NCI-H2196 (cell line): Measurements from ENCODE around the gene NDST4.
"Not testable (repeated sequence)": the region's sequence is repeated elsewhere in the genome, so short reads cannot be mapped to it uniquely, and the experiment has no call there.

Experiments used
- DNase-seq: peaks from one replicate; lab custom pipeline; 2025; ENCODE audit not compliant: unreplicated experiment; lab: John Stamatoyannopoulos, UW

NDST4 gene

DNA sequence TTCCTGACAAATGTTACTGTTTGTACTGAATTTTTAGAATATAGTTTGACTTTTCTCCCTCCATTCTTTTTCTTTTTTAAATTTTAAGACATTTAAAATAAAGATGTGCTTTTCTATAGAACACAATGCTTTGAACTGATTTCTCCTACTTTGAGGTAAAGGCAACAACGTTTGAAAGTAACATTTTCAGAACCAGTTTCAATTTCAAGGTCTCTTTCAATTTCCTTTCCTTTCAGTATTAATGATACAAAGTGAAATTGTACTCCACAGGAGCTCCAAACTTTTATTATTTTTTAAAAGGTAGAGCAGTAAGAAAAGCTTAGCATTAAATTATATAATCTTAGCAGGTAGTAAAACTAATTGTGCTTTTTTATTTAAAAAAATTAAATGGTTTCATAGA, 54.9 kb downstream of the NDST4 start:
- DNase-seq = no peak

DNA sequence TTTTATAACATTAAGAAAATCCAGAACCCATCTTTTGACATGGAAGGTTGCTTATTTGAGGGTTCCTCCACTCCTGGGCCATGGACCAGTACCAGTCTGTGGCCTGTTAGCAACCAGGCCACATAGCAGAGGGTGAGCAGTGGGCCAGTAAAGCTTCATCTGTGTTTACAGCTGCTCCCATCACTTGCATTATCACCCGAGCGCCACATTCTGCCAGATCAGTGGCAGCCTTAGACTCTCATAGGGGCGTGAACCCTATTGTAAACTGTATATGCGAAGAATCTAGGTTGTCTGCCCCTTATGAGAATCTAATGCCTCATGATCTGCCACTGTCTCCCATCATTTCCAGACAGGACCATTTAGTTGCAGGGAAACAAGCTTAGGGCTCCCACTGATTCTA, 58.6 kb downstream of the NDST4 start:
- DNase-seq = no peak

DNA sequence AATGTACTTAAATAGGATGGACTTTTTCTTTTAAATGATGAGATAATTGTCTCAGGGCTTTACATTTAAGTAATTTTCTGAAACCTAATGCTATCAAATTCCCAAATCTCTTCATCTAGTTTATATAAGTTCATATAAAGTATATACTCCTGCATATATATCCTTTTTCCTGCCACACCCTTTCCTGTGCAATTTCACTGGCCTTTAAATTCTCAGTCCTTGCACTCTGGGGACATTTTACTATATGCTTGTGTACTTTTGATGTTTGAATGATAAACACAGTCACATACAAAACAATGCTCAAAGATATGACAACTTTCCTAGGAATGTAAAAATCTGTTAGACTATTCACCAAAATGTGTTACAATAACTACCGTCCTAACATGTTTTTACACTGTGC, 60.1 kb downstream of the NDST4 start:
- no peak for DNase-seq

DNA sequence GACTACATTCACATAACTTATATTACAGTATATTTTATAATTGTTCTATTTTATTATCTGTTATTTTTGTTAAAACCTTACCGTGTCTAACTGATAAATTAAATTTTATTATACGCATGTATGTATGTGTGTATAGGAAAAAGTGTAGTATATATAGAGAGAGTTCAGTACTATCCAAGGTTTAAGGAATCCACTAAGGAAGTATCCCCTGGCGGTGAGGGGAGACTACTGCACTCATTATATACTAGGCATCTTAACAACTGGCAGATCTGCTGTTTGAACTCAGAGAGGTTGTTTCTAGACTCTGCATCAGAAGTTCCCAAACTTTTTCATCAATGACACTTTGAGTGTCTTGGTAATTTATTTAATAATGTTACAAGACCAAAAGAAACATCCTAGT, 70.9 kb downstream of the NDST4 start:
- no peak for DNase-seq

DNA sequence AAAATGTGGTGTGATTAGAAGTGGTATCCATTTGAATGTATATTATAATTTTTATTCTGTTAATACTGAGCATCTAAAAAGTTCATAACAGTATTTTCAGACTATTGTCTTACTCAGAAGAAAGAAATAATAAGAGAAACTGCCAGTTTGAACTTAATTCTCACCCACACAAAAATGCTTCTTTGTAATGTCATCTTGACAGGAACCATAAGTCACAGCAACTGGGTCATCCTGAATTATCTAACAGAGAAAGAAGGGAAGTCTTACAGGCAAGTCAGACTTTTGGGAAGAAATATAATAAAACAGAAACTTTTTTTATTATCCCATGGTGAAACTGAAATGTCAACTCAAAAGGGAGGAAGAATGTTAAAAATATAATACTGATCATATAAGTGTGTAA, 83.1 kb downstream of the NDST4 start:
- no peak for DNase-seq

DNA sequence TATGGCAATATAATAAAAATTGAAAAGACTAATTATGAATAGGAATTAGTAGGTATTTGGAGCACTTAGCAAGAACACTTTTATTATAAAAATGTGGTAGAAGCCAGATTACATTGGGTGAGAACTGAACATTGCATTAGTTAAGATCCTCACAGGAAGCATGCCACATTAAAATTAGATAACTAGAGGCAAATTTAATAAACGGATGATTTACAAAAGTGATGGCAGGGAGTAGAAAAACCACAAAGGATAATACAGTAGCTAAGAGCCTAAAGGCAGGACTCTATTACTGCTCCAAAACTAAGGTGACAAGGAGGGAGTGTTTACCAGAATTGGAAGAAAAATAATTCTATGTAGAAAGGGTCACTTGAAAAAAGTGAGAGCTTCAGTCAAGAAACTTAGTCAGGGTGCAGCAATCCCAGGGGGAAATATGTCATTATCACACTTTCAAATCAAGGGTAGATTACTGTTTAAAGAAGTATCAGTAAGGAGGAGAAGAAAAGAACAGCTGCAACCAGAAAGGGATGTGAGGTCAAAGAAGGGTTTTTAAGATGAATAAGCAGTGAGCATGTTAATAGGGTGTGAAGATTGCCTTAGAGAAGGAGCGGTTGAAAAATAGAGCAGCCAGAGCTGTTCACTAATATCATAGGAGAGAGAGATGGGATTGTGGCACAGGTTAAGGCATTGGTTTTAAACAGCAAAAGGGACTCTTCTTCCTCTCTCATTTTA, 84.6 kb downstream of the NDST4 start:
- DNase-seq = no peak

DNA sequence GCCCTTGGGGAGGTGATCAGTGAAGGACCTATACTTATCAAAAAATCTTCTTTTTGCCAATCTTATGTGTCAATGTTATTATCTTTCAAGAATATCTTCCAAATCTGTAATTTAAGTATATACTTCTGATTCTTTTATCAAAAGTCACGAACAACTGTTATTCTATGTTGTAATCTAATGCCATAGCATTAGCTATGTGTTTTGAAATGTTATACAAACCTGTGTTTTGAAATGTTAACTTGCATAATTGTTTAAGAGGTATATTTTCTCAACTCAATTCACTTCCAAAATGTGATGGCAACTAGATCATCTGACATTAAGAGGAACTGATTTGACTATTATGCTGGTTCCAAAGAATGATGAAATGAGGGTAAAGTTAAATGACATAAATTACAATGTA, 113.5 kb downstream of the NDST4 start:
- DNase-seq = no peak

DNA sequence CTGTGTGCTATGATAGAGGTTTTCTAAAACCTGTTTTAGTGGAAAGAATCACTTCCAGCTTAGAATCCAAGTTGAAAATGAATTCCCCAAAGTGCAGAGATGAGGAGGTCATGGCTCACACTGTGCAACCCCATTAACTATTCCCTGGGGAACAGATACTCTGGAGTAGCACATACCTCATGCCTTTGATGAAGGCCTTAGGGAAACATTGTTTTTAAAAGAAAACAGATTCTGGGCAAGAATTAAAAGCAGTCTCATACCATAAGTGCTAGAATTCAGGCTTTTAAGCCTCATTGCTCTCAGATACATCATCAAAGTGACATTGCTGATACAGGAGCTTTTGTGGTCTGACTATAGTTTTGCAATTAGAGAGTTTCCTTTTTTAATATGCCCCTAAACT, 115.1 kb downstream of the NDST4 start:
- DNase-seq = no peak

DNA sequence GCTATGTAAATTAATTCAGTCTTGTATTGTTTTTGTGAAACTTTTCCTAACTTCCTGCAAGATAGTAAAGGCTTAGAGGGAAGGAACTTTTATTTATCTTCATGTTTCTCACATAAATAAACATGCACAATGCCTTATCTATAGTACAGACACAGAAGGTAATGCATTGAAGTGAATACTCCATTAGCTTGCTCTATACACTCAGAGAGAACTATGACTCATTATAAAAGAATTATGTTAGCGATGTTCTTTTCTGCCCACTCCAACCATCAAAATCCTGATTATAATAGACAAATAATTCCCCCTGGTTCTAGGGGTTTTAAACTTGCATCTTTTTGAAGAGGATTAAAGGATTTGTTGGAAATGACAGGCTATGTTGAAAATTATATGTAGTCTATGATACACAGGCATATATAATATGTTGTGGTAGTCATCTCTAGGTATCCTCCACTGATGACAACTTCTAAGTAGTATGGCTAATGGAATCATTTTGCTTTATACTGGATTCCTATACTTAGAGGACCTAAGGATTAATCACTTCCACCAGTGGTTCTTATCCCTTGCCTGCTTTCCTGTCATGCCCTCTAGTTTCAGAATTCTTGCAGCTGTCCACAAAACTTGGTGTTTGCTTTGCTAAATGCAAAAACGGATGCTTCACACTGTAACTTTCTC, 115.7 kb downstream of the NDST4 start:
- DNase-seq = no peak

DNA sequence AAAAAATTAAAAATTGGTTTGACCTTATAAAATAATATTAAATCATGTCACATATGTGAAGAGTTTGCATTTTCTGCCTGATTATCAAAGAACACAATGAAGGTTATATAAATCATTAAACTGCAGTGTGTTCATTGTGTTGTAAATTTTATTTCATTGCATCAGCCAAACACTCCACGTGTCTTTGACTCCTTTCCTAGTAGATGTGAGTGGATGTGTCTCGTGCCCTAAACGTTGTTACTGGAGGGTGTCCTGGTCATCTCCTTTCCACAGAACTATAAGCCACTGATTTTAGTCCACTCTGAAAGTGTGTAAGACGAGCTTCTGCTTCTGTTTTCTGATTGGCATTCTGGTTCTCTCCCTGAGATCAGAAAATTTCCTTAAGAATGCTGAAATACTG, 127.3 kb downstream of the NDST4 start:
- DNase-seq = no peak

DNA sequence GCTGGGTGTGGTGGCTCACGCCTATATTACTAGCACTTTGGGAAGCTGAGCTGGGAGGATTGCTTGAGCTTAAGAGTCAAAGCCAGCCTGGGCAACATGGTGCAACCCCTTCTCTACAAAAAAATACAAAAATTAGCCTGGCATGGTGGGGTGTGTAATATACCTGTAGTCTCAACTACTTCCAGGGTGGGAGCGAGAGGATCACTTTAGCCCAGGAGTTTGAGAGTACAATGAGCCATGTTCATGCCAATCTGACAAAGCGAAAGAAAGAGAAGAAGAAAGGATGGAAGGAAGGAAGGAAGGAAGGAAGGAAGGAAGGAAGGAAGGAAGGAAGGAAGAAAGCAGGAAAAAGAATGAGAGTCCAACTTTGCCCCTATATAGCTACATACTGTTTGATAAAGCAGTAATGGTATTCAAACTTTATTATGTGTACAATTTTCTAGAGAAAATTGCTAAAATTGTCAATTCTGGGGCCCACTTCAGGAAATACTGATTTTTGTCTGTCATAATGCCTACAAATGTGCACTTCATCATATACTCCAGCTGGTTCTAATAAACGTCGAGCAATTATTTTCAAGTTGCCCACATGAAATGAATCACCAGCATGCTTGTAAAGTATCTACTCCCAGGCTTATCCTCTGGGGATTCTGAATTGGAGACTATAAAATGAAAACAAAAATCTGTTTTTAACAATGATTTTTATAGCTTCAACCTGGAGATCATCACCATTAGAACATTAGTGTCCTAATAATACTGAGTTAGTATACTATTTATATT, 132.3 kb downstream of the NDST4 start:
- DNase-seq = no peak

DNA sequence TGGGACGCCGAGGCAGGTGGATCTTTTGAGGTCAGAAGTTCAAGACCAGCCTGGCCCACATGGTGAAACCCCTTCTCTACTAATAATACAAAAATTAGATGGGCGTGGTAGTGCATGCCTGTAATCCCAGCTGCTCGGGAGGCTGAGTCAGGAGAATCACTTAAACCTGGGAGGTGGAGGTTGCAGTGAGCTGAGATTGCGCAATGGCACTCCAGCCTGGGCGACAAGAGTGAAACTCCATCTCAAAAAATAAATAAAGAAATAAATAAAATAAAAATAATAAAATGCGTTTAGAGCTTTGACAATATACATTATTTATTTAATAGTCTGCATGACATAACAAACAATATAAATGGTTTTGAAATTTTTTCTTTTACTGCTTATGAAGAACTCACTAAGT, 133.0 kb downstream of the NDST4 start:
- not testable (repeated sequence) for DNase-seq

DNA sequence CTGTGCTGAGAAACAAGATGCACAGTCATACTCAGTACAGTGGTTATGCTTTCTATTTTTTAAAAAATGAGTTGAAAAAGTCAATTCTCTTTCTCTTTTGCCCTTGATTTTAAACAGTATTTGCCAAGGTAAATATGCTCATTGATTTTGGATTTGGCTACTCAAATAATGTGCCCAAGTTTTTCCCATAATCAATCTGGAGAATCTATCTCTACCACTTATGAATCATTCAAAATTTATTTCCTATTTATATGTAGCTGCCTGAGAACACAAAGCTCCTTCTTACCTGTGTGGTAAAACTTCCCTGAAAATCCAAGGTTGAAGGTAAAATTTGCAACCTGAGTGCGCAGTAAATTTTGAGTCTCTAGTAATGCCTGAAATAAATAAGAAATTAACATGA, 136.5 kb downstream of the NDST4 start:
- DNase-seq = no peak

DNA sequence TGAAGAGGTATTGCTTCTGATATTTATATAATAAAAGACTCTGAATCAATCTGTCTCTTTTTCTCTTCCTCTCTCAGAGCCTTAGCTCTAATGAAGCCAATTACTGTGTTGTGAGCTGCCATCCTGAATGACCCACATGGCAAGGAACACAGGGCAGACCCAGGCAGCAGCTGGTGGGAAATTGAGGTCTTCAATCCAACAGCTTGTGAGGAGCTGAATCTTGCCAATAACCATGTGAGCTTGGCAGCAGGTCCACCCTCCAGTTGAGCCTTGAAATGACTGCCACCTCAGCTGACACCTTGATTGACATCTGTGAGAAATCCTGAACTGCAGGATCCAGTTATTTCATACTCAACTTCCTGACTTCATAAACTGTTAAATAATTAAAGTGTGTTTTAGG, 149.4 kb downstream of the NDST4 start:
- no peak for DNase-seq

DNA sequence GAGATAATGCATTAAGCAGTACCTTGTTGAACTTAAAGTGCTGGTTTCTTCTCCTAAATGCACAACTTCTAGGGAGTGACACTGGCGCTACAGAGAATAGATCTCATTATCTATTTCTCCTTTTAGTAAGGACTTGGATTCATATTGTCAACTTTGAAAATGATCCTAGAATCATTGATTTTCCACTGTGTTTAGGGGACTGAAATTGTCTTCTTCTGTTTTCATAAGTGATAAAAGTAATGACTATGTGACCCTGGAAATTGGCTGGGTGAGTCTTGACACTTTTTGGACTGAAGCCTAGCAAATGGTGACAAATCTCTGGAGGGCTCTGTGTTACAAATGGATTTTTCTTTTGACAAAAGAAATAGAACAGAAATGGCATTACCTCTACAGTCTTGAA, 167.8 kb downstream of the NDST4 start:
- no peak for DNase-seq

DNA sequence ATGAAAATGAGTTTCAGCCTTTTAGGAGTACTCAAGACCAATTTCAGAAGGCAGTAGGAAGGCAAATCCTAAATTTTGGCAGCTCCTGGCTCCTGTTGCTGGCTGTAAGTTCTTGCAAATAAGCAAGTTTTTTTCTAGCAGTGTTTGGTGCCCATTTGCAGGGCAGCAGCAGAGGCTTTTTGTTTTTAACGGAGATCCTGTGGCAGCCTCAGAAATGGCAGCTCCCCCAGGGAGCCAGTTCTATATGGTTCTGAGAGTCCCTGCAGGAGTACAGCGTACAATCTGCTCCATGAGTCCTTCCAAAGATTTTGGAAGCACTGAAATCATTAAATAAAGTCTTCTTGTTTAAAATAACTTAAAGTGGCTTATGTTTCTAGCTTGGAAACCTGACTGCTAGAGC, 171.9 kb downstream of the NDST4 start:
- DNase-seq = no peak

DNA sequence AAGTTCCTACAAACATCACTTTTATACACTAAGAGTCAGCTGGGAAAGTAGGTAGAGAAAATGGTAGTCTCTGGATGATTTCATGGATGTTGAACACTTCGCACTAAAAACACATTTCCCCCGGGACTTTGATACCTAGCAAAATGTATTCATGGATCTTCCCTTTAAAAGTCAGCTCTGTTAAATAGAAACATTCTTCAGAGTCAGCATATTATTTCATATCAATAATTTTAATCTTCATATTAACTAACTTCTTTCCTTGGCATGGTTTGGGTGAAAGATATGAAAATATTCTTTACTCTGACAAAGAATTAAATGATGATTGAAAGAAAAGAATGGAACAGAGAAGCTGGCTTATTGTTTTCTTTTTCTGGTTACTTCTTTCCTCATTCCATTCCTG, 185.5 kb downstream of the NDST4 start:
- no peak for DNase-seq

DNA sequence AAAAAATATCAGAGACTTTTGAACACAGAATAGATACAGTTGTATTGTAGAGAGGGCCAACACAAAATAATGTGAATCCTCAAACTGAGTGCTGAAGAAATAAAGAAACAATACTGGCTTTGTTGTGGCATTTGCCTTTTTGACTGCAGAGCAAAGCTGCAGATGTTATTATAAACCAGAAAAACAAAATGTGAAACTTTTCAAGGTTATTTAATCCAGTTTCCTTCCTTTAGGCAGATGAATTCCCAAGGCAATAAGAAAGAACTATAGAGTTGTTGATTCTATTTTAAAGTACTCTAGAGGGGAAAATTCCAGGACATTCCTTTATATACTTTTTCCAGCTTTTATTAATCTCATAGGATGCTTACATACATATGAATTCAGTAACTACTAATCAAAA, 186.8 kb downstream of the NDST4 start:
- no peak for DNase-seq

DNA sequence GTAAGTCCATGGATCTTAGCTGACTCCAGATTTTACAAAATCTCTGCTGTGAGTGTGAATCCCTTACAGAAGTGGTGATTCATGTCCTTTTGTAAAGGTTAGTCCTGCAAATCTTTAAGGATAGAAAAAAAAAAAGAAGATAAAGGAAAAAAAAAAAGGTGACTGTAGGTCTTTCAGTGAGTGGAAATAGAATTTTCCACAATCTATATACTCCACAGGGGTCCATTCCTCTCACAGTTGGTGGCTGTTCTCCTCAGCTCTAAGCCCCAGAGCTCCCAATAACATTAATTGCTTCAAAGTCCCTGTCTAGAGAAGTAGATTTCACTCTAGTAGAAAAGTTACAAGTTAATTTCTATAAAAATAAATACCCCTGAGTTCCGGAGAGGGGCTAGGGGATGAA, 189.1 kb downstream of the NDST4 start:
- no peak for DNase-seq

DNA sequence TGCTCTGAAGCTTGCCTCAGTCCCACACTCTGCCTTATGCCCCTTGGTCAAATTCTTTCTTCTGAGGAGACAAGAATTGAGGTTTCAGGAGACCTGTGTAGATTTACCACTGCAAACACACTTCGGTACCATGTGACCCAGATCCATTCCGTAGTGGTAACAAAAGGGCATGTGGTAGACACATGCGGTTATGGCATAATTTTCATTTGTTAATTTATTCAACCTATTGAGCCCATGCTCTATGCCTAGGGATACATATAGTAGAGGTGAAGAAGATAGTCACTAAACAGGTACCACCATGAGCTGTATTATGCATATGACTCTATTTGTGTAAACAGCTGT, 190.9 kb downstream of the NDST4 start:
- peak; percentile 37 for DNase-seq

DNA sequence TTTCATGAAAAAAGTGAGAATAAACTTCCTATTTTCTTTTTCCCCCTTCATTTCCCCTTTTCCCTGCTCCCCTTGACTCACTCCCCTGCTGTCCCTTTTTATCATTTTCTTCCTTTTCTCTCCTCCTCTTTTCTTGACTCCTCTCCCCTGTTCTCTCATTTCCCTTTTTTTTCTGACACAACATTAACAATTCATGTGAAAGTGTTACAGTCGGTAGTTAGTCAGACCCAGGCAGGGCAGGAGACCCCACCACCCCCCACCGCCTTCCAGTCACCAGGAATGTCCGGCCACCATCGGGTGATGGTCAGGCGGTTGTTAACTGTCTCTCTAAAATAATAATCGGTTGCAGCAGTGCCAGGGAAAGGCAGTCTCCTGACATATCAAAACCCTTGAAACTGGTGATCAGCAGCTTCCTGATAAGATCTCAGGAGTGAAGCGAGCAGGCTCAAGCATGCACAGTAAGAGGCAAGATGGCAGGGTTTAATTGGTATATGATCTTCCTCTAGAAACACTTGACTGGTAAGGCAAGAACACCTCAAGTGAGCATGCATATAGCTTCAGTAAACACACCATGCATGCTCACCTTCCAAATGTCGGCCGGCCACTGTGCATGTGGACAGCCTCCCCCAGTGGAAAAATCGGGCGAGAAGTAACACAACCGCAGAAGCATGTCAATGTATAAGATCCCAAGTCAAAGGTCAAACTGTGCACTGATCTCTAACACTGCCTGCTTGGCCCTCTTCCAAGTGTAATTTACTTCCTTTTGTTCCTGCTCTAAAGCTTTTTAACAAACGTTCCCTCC, 191.4 kb downstream of the NDST4 start:
- peak; percentile 67 for DNase-seq

DNA sequence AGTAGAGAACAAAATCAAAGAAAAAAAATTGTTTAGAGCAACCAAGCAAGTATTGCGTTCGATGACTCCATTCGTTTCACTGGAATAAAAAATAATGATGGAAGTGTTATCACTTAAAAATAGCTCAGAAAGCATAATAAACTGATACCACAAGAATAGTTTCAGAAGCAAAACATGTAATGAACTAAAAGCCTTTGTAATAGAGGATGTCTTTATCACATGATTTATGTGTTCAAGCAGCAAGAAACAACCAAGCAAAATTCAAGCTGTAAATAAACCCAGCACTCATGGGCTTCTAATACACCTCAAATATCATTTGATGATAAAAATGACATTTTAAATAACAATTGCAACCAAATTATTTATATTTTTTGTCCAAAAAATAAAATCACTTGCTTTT, 192.2 kb downstream of the NDST4 start:
- no peak for DNase-seq
